Measurements from ENCODE around the gene EXOC3L1.

GRCh38 chr16:67197704-67198103 is 7.8 kb upstream of the EXOC3L1 start:
- TF ChIP-seq TARDBP (CRISPR knock-in tag; IDR thresholded peaks at IDR 0.05) (no peak), MAFF (IDR thresholded peaks at IDR 0.05; ENCODE audit: low read depth, low read length) (no peak), CBX5 (CRISPR knock-in tag; IDR thresholded peaks at IDR 0.05; ENCODE audit: borderline replicate concordance) (no peak), CHCHD3 (CRISPR knock-in tag; IDR thresholded peaks at IDR 0.05) (no peak), SAFB2 (CRISPR knock-in tag; IDR thresholded peaks at IDR 0.05; ENCODE audit: borderline replicate concordance, low read depth) (no peak), EZH2 (conservative IDR thresholded peaks at IDR 0.05; ENCODE audit: low read depth, low read length) (no peak), ZNF274 (CRISPR knock-in tag; IDR thresholded peaks at IDR 0.05) (no peak), RBM39 (IDR thresholded peaks at IDR 0.05; ENCODE audit: low read depth, low read length, poor library complexity, severe bottlenecking) (no peak), REXO4 (CRISPR knock-in tag; IDR thresholded peaks at IDR 0.05; ENCODE audit: borderline replicate concordance) (no peak)

All from HepG2 (cell line).